OCI-M2 (cell line): ENCODE measurements around the gene ST6GALNAC3.
"Not testable (repeated sequence)": the region's sequence is repeated elsewhere in the genome, so short reads cannot be mapped to it uniquely, and the experiment has no call there.

Experiments used
- DNase-seq: peaks from one replicate; lab custom pipeline; 2025; ENCODE audit not compliant: unreplicated experiment; lab: John Stamatoyannopoulos, UW

Gene ST6GALNAC3

DNA sequence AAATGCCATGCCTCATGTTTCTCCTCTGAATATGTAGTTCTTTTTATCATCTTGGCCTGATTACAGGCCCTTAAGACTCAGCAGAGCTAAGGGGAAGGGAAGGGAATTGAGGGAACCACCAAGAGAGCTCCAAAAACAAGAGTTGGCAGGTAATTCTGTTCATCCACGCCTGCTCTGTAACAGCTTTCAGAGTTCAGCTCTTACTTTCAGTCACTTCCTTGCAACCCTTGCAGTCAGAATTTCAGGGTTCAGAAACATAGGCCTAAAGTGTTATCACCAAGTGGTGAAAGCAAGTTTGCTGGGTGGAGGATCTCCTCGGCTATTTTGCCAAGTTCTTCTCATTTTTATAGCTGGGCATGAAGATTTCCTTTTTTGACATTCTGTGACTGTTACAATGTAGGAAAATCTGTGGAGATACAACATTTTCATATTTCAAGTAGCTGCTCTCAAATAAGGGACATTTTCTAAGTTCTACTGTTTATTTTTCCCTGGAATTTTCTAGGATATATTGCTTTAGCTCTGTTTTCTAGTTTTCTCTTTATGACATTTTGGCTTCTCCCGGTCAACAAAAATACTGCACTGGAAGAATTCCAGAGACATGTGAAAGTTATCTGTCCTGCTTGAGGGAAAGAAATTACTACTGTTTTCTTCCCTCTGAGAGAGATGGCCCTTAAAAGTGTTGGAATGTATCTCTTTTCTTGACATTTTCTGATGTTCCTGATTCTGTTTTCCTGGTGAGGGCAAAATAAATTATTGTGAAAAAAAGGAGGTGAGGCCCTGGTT is 540.9 kb downstream of the ST6GALNAC3 start:
- no peak for DNase-seq

GRCh38 chr1:76620371-76620770 is 545.8 kb downstream of the ST6GALNAC3 start:
- DNase-seq: no peak

DNA sequence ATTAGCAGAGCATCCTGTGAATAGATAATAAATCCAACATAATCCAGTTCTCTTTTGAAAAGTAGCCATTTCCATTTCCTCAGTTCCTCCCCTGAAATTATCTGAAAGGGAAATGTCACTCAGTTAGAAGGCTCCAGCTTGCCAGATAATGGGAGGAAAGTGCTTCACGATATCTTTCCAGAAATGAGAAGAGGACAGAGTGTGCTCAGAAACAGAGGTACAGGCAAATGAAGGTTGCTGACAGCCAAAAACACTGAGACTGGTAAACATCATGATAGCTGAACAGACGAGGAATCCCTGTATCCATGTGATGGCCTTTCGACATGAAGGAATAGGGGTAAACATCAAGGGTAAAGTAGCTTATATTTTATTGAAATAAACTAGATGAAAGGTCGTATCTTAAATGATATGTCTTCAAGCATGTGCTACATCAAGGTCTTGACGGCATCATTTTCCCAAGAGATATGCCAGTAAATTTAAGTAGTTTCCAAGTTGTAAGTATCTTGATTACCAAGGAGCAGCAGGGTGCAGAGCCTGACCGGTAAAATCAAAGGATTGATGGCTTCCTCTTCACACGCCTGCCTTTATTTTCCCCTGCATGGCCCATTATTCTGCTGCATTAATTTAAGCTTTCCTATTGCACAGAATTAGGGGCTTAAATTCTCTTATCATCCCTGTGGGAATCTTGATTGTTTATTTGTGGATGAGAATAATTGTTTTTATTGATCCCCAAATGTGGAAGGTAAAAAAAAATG is 548.4 kb downstream of the ST6GALNAC3 start:
- DNase-seq: no peak

DNA sequence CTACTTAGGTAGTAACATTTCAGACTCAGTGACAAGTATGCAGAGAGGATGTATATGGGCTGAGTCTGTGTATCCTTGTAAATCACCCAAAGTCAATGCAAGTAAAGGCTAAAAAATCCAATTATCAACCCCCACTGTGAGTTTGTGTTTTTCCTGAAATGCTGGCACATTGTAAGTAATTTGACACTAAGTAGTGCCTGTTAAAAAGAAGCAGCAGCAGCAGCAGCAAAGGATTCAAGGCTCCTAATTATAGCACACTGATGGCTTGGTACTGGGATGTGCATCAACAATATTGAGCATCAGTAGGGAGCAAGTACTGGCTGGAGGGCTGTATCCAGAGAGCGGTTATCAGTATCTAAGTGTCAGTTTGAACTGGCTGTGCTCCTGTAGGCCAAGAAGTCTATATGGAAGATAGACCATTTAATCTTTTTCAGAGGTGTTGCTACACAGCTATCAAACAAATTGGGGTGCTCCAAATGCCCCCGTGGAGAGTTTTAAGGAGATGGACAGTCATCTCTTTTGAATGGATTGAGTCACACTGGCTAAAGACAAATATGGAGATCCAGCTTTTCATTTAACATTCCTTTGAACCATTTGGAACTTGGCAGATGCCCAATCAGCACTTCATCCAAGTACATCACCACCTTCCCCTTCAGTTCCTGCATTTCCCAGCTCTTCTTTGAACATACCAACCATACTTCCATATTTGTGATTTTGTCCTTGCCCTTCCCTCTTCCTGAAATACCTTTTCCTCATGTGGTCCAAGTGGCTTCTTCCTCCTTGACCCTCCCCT is 551.5 kb downstream of the ST6GALNAC3 start:
- DNase-seq: no peak

GRCh38 chr1:76627498-76627897 is 553.0 kb downstream of the ST6GALNAC3 start:
- no peak for DNase-seq

- no peak for DNase-seq
These were observed 553.4 kb downstream of the ST6GALNAC3 start for GRCh38 chr1:76627901-76628300.

DNA sequence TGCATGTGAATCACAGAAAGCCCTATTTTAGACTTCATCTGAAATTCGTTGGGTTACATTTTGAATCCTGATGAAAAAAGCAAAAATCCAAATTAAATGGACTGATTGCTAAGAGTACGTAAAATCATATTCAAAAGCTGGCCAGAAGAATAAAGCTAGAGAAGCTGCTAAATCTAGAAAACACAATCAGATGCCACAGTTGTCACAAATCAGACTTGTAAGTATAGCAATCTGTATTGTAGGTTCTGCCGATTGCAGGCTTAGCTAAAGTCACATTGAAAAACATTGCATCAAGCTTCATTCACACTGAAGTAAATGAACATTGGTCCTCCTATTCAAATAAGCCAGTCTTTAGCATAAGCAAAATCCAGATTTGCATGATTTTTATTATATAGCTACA is 557.6 kb downstream of the ST6GALNAC3 start:
- DNase-seq: no peak

DNA sequence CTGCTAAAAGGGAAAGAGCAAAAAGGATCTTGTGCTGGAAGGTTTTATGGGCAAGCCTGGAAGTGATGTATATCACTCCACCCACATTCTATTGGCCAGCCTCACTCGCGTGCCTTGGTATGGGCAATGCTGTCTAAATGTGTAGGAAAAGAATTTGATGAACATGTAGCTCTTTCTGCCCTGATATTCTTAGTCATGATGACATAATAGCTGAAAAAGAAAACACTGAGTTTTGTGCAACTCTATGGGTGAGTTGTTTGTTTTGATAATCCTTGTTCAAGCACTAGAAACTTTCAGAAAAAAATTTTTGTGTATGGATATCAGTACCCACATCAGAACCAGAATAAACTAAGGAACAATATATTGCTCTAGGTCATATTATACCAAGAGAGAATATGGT is 561.2 kb downstream of the ST6GALNAC3 start:
- DNase-seq: no peak

GRCh38 chr1:76639181-76639580 is 564.6 kb downstream of the ST6GALNAC3 start:
- DNase-seq: no peak

DNA sequence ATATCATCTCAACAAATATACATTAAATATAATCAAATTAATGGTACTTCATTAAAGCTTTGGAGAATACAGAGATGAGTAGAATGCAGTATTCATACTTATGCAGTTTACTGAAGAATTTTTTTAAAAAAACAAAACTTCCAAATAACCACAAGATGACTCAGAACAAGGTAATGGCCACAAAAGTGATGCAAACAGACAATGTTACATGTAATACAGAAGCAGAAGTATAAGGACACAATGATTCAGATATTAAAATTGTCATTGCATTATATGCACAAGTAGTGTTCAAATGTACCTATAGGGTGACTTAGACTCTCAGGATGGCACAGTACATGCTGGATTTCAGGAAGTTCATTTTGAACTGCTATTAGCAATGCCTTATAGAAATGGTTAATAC is 565.5 kb downstream of the ST6GALNAC3 start:
- no peak for DNase-seq

DNA sequence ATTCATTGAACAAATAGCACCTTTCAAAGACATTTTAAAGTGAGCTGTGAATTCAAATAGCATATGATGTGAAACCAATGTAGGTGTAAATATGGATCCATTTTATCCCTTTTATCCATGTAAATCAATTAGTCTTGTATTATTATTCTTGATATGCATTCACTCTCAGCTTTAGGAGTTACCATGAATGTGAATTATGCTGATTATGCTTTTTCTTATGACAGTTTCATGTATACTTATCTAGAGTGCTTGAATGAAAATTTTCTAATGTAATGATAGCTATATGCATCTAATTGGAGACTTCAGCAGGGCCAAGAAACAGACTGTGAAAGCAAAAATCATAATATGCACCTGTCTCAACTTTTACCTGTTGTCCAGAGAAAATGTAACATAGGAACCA is 566.2 kb downstream of the ST6GALNAC3 start:
- no peak for DNase-seq

GRCh38 chr1:76644139-76644538 is 569.6 kb downstream of the ST6GALNAC3 start:
- no peak for DNase-seq

- not testable (repeated sequence) for DNase-seq
These were observed 578.3 kb downstream of the ST6GALNAC3 start for GRCh38 chr1:76652860-76653259.

GRCh38 chr1:76657623-76658022 is 583.1 kb downstream of the ST6GALNAC3 start:
- DNase-seq: no peak

- no peak for DNase-seq
These were observed 584.8 kb downstream of the ST6GALNAC3 start for GRCh38 chr1:76659171-76659940.

DNA sequence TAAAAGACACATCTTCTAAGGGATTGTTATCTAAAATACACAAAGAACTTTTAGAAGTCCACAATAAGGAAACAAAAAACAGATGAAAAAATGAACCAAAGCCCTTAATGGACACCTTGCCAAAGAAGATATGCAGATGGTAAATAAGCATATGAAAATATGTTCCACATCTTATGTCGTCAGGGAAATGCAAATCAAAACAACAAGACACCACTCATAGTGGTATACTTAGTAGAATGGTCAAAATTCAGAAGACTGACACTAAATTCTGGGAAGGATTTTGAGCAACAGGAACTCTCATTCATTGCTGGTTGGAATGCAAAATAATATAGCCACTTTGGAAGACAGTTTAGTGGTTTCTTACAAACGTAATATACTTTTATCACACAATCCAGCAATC is 587.0 kb downstream of the ST6GALNAC3 start:
- DNase-seq: no peak

GRCh38 chr1:76666499-76666898 is 592.0 kb downstream of the ST6GALNAC3 start:
- no peak for DNase-seq

- DNase-seq: no peak
These were observed 593.5 kb downstream of the ST6GALNAC3 start for GRCh38 chr1:76668046-76668445.

DNA sequence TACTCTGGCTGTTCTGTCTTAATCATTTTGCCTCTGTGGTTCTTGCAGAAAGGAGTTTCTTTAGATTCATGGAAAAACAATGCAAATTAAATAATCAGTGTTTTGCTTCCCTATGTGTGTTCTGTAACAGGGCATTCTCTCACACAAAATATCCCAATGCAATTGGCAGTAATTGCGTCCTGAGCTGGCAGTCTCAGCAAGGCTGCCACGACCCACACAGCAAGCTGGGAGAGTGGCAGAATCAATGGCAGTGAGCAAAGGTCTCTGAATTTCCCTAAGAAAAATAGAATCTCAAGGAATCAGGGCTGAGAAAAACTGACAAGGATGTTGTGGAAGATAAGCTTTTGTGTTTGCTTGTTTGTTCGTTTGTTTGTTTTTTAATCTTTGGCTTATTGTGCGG is 594.6 kb downstream of the ST6GALNAC3 start:
- DNase-seq: no peak

DNA sequence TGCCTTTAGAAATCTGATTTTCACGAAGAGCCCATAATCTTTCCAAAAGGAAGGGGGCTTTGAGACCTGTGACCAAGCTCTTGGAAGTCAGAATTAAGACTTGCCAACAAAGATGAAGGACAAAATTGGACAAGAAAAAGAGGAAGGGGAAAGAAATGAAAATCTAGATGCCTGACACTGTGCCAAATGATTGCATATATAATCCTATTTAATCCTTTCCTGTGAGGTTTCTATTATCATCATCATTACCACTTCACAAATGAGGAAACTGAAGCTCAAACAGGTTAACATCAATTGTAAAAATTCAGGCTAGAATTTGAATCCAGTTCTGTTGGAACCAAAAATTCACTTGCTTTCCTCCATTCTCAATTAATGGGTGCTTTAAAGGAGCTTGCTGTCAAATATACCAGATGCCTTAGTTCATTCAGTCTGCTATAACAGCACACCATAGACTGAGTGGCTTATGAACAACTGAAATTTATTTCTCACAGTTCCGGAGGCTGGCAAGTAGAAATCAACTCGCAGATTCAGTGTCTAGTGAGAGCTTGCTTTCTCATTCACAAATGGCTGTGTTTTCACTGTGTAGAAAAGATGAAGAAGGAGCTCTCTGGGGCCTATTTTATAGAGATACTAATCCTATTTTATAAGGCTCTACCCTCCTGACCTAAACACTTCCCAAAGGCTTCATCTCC is 595.2 kb downstream of the ST6GALNAC3 start:
- no peak for DNase-seq
